T-cell (primary cell): ENCODE measurements around the gene GDPGP1. TPM values are rescaled to one million over a fixed set of nuclear protein-coding genes. Genes with fewer than 3 reads are reported as not detected.

Experiments
- ATAC-seq, 4 experiments: fragments of 200-7000 bp in 3 of 4; fragments of 150-1000 bp in 1 of 4; cut with Tn5 transposase; replicated peaks in 1 of 4; 1 replicate in 3 of 4; 2 replicates in 1 of 4; pipeline ENCODE4 v1.10.0; 2021; ENCODE audit warnings: moderate library complexity in 3 of 4, mild to moderate bottlenecking in 2 of 4, moderate number of reproducible peaks in 1 of 4
- CTCF ChIA-PET, 2 donors: fragments of 300-600 bp; sonication (Branson Sonifier 250); formaldehyde crosslinking; loops; one replicate each; lab custom pipeline; 2022; ENCODE audit warnings: antibody characterized with exemption in 2 of 2; lab: Charles Lee
- POLR2A ChIA-PET, 2 donors: fragments of 300-600 bp; sonication (Branson Sonifier 250); formaldehyde crosslinking; loops; one replicate each; lab custom pipeline; 2022; ENCODE audit warnings: antibody characterized with exemption in 2 of 2; lab: Charles Lee
- DNase-seq, 35 experiments: peaks; one replicate each; pipeline versions ENCODE4 v3.0.0 to v3.0.0-alpha.2; 2013 to 2023
- H3K27ac ChIP-seq: one replicate; pipeline ENCODE4 v1.5.1; 2013; ENCODE audit warnings: low read length
- H3K27me3 ChIP-seq, 2 experiments: replicated peaks in 1 of 2; 1 replicate in 1 of 2; 2 replicates in 1 of 2; pipeline versions ENCODE4 v1.6.1 to v1.7.0; 2013; ENCODE audit warnings: low read length in 1 of 2, mixed read lengths in 1 of 2; ENCODE audit not compliant: control insufficient read depth in 2 of 2, insufficient read depth in 2 of 2; ENCODE audit errors: extremely low read depth in 1 of 2
- H3K36me3 ChIP-seq, 2 donors: 1 replicate in 1 of 2; 2 replicates in 1 of 2; pipeline versions ENCODE4 v1.6.1 to v1.7.0; 2013; ENCODE audit warnings: low read length in 1 of 2; ENCODE audit not compliant: control insufficient read depth in 2 of 2, insufficient read depth in 1 of 2; ENCODE audit errors: extremely low read depth in 1 of 2
- H3K4me1 ChIP-seq, 2 experiments: 1 replicate in 1 of 2; 2 replicates in 1 of 2; pipeline versions ENCODE4 v1.6.1 to v1.7.0; 2013; ENCODE audit warnings: low read length in 2 of 2, mixed read lengths in 1 of 2; ENCODE audit not compliant: insufficient read depth in 2 of 2, control insufficient read depth in 1 of 2; ENCODE audit errors: extremely low read depth in 1 of 2
- H3K4me3 ChIP-seq, 2 donors: 1 replicate in 1 of 2; 2 replicates in 1 of 2; pipeline versions ENCODE4 v1.5.1 to v1.7.0; 2013; ENCODE audit warnings: mild to moderate bottlenecking in 2 of 2, low read length in 1 of 2, moderate library complexity in 1 of 2; ENCODE audit not compliant: control insufficient read depth in 1 of 2; ENCODE audit errors: extremely low read depth in 1 of 2
- H3K9me3 ChIP-seq: 2 replicates; pipeline ENCODE4 v1.7.0; 2013
- H3K27ac Mint-ChIP-seq, 2 donors: one replicate each; pipeline ENCODE4 v1.8.0; 2020 to 2021; ENCODE audit warnings: mild to moderate bottlenecking in 2 of 2, mixed read lengths in 2 of 2
- H3K27me3 Mint-ChIP-seq, 2 donors: one replicate each; pipeline ENCODE4 v1.8.0; 2021 to 2022; ENCODE audit warnings: mixed read lengths in 2 of 2
- H3K36me3 Mint-ChIP-seq: one replicate; pipeline ENCODE4 v1.8.0; 2021; ENCODE audit warnings: mixed read lengths
- H3K4me1 Mint-ChIP-seq, 3 donors: one replicate each; pipeline ENCODE4 v1.8.0; 2020 to 2022; ENCODE audit warnings: mixed read lengths in 3 of 3, mild to moderate bottlenecking in 1 of 3
- H3K4me3 Mint-ChIP-seq, 3 donors: one replicate each; pipeline ENCODE4 v1.8.0; 2020 to 2022; ENCODE audit warnings: mild to moderate bottlenecking in 3 of 3, mixed read lengths in 3 of 3, moderate library complexity in 3 of 3
- H3K9me3 Mint-ChIP-seq, 3 donors: one replicate each; pipeline ENCODE4 v1.8.0; 2020 to 2022; ENCODE audit warnings: mixed read lengths in 3 of 3
- WGBS: methylation state at CpG from one replicate; pipeline ENCODE4 v1.1.5; 2013; ENCODE audit warnings: missing lambda C conversion rate; ENCODE audit not compliant: insufficient coverage; 5-methylcytosine and 5-hydroxymethylcytosine counted together
- total RNA-seq, 35 experiments: library from RNA in 6 of 35; stranded (reverse) in 6 of 35; fragments of 120-200 nt in 1 of 35; gene quantifications; one replicate each; pipeline versions ENCODE4 v1.2.1 to v1.2.4 and lab custom pipeline; 2013 to 2026

The GDPGP1 gene
- total RNA-seq, 5 donors from 2014 or later (not counting 1 experiment from before 2014, with no cell fraction given), result 7.9 to 14.5 (median 12.1) TPM

DNA sequence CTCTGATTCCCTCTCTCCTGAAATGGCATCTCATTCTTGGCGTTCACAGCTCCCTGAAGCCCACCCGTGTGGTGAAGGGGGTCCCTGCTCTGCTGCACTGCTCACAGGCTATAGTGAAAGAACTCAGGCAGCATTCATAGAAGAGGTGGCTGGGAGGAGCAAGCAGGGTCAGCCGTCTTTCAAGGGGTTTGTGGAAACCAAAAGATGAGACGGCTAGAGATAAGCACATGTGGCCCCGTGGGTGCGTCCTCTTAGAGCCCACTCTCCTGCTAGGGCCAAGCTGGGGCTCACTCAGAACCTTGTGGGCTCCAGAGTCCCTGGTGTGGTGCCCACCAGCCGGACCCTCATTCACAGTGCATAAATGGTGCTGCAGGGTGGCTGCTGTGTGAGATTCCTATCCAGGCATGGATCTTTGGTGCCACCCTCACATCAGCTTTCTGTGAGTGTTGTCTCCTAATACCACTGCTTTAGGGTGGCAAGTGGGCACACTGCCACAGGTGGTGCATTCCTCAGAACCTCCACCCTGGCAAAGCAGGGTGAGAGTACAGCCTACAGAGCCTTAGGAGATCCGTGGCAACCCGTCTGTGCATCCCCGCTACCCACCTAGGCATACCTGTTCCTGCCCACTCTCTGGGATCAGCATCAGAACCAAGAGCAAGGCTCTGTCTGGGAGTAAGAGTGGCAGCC is 44.1 kb upstream of the GDPGP1 start:
- ATAC-seq, result no peak
- Mint-ChIP-seq H3K36me3 (no peaks in the 10 kb centered on the region), H3K27me3 (no peaks in the 10 kb centered on the region), H3K27ac (peak overlapping the region in 1 of 2 donors; percentile 0), H3K4me1 (peaks cover 29 to 45% (median 32%) of the 10 kb centered on the region in 3 donors), H3K4me3 (no peak overlapping the region), H3K9me3 (no peaks in the 10 kb centered on the region)
- whole genome bisulfite sequencing, result 80% methylated on average over 7 of the region's 10 CpGs
- no peaks in the 10 kb centered on the region for H3K9me3 ChIP-seq
- no peaks in the 10 kb centered on the region for H3K36me3 ChIP-seq
- DNase-seq, result no peak
- no peaks in the 10 kb centered on the region for H3K27me3 ChIP-seq
- POLR2A ChIA-PET, result interaction anchor here in 1 of 2 donors (0.5 to 0.6 kb wide), 2 partner anchors 44 to 233 kb away, joined by 3 read pairs; partner anchors contain the start of gene CIB1
- no peak overlapping the region for H3K4me3 ChIP-seq
- H3K4me1 ChIP-seq, result peaks cover 27 to 42% of the 10 kb centered on the region in 2 experiments
- CTCF ChIA-PET, result interaction anchor here in 1 of 2 donors (0.6 kb wide), 1 partner anchor 46 kb away, joined by 4 read pairs; no protein-coding TSS in a partner anchor
- H3K27ac ChIP-seq, result no peak overlapping the region

DNA sequence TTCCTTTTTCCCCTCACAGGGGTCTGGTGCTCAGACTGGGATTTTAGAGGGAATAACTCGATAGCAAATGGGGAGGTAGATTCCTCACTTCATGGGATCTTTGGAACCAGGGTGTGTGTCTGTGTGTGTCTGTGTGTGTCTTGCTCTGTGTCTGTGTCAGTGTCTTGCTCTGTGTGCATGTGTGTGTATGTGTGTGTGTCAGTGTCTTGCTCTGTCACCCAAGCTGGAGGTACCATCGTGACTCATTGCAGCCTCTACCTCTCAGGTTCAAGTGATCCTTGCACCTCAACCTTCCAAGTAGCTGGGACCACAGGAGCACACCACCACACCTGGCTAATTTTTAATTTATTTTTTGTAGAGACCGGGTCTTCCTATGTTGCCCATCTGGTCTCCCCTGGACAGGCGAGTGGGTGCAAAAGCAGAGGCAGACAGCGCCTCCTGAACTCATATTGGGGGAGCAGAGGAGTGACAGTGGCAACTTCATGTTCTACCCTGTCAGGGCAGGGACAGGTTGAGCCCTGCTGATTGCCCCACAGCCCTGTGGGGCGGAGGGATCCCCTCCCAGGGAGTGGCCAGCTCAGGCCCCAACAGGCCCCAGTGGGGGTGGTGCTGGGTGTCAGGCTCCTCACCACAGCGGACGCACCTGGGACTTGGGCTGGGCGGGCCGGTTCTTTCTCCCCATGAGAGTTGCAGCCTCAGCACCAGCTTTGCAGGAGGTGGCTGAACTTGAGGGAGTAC is 43.2 kb upstream of the GDPGP1 start:
- DNase-seq, result no peak
- ChIA-PET POLR2A (no interaction called here), CTCF (no interaction called here)
- Mint-ChIP-seq H3K27me3 (no peaks in the 10 kb centered on the region), H3K27ac (peak overlapping the region; percentile 0 to 2), H3K4me3 (peak overlapping the region in 1 of 3 donors; percentile 81), H3K36me3 (no peaks in the 10 kb centered on the region), H3K4me1 (peaks cover 23 to 41% (median 26%) of the 10 kb centered on the region in 3 donors), H3K9me3 (no peaks in the 10 kb centered on the region)
- Histone ChIP-seq H3K4me3 (no peak overlapping the region), H3K4me1 (peaks cover 23 to 35% of the 10 kb centered on the region in 2 experiments), H3K27ac (peak overlapping the region; percentile 32), H3K27me3 (no peaks in the 10 kb centered on the region), H3K36me3 (no peaks in the 10 kb centered on the region), H3K9me3 (no peaks in the 10 kb centered on the region)
- WGBS, result 87% methylated on average over 8 of the region's 10 CpGs
- ATAC-seq, result no peak

DNA sequence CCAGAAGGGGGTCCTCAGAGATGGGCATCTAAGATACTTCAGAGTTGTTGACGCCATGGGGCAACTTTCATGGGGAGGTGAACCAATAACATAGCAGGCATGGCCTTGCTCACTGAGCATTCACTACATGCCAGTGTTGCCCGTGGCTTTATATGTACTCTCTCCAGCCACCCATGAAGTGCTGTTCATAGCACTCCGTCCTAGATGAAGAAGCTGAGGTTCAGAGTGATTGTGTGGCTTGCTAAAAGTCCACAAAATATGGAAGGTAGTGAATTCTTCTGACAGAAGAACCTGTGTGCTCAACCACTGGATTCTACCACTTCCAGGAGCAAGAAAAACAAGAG is 42.7 kb upstream of the GDPGP1 start:
- CTCF ChIA-PET, result no interaction called here
- Mint-ChIP-seq H3K9me3 (no peaks in the 10 kb centered on the region), H3K27ac (peak overlapping the region; percentile 81 to 89), H3K4me3 (peak overlapping the region in 2 of 3 donors; percentile 43 to 81), H3K4me1 (peaks cover 23 to 41% (median 26%) of the 10 kb centered on the region in 3 donors), H3K27me3 (no peaks in the 10 kb centered on the region), H3K36me3 (no peaks in the 10 kb centered on the region)
- no peaks in the 10 kb centered on the region for H3K27me3 ChIP-seq
- no peak for DNase-seq
- H3K36me3 ChIP-seq, result no peaks in the 10 kb centered on the region
- H3K4me3 ChIP-seq, result no peak overlapping the region
- WGBS, result no CpG with 5 or more reads among the region's 3 CpGs
- H3K9me3 ChIP-seq, result no peaks in the 10 kb centered on the region
- peaks cover 23 to 31% of the 10 kb centered on the region in 2 experiments for H3K4me1 ChIP-seq
- POLR2A ChIA-PET, result interaction anchor here (0.6 to 1.5 kb wide), 3 partner anchors 34 to 97 kb away, joined by 6 to 11 read pairs (median 8); partner anchors contain the start of genes CIB1 (in 1 of the 2) and GDPGP1 (in 1 of the 2)
- no peak for ATAC-seq
- H3K27ac ChIP-seq, result peak overlapping the region; percentile 32

DNA sequence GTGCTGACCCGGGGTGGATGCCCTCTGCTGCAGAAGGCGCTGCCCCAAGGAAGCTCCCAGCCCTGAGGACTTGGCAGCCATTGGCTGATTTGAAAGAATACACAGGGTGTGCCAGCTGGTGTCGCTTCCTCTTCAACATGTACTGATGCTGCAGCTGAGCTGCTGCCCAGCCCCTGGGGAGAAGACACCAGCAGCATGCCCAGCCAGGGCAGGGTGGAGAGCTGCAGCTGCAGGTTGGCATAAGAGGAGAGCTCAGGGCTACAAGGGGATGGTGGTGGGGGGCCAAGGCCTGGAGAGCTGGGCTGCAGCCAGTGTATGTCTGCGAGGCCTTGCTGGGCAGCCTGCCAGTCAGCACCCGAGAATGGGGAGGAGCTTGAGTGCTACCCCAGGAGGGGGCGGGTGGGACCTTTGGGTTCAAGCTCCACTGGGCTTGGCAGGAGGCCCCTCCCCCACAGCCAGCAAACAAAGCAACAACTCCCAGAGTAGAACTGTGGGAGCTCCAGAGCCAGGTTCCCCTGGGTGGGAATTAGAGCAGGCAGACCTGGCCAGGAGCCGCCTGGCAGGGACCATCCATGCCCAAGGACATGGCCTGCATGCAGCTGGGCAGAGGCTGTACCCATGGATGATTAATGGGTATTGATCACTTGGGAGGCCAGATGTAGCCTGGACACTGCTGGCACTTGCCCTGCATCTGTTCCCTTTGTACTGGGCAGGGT is 42.1 kb upstream of the GDPGP1 start:
- H3K9me3 Mint-ChIP-seq, result no peaks in the 10 kb centered on the region
- DNase-seq (peak in 25 of 35 experiments; percentile 14 to 49 (median 29)), ATAC-seq (peak; percentile 79 to 91 (median 88))
- H3K27me3 ChIP-seq, result no peaks in the 10 kb centered on the region
- peaks cover 23 to 41% (median 26%) of the 10 kb centered on the region in 3 donors for H3K4me1 Mint-ChIP-seq
- ChIA-PET CTCF (interaction anchor here in 1 of 2 donors (0.6 kb wide), 2 partner anchors 35 to 40 kb away, joined by 3 to 6 read pairs; no protein-coding TSS in a partner anchor), POLR2A (interaction anchor here (0.6 to 1.5 kb wide), 4 partner anchors 9 to 96 kb away, joined by 3 to 11 read pairs (median 7); partner anchors contain the start of genes CIB1 (in 1 of the 2), GDPGP1 (in 1 of the 2) and SEMA4B (in 1 of the 2))
- H3K27ac Mint-ChIP-seq, result peak overlapping the region; percentile 81 to 89
- H3K4me3 Mint-ChIP-seq, result peak overlapping the region; percentile 43 to 81 (median 64)
- H3K9me3 ChIP-seq, result no peaks in the 10 kb centered on the region
- H3K27me3 Mint-ChIP-seq, result no peaks in the 10 kb centered on the region
- H3K27ac ChIP-seq, result peak overlapping the region; percentile 32
- H3K4me1 ChIP-seq, result peaks cover 23 to 31% of the 10 kb centered on the region in 2 experiments
- H3K36me3 Mint-ChIP-seq, result no peaks in the 10 kb centered on the region
- H3K36me3 ChIP-seq, result no peaks in the 10 kb centered on the region
- H3K4me3 ChIP-seq, result peak overlapping the region; percentile 16 to 29
- WGBS, result 32% methylated on average over 4 of the region's 7 CpGs

DNA sequence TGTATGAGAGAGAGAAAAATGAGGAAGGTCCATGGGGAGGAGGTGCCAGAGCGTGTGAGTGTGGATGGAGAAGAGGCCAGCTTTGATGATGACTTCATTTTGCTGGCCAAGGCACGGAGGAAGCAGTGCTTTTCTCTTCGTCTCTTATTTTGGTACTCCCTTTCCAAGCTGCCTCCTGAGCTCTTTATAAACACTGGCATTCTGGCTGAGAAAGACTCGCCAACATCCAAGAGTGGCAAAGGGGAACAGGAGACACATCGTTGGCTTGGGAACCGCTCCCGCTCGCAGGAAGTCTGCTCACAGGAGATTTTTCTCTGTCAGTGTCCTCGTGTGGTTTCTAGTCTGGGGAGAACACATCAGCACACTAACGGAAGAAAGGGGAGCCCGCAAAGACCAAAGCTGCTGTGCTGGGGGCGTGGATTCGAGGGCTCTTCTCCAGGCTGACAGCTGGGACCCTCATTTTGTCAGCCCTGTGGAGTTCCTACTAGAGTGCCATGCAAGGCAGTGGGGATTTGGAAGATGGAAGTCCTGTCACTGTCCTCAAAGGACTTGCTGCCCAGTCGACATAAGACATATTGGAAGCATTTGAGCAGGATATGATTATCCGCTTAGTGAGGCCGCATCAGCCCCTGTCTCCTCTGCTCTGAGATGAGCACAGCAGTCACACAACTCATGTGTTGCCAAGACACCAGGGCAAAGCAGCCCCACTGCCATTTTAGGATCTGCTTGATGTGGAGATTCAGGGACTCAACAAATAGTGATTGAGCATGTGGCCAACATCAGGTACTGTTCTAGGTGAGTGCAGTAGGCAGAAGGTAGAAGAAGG is 40.8 kb upstream of the GDPGP1 start:
- no peaks in the 10 kb centered on the region for H3K36me3 ChIP-seq
- Mint-ChIP-seq H3K9me3 (no peaks in the 10 kb centered on the region), H3K36me3 (no peaks in the 10 kb centered on the region), H3K4me1 (peaks cover 21 to 38% (median 26%) of the 10 kb centered on the region in 3 donors), H3K27me3 (no peaks in the 10 kb centered on the region), H3K27ac (peak overlapping the region; percentile 62 to 81), H3K4me3 (peak overlapping the region in 2 of 3 donors; percentile 22 to 81)
- H3K4me3 ChIP-seq, result peak overlapping the region in 1 of 2 donors; percentile 10
- WGBS, result 54% methylated on average over 13 of the region's 16 CpGs
- DNase-seq (peak in 1 of 35 experiments; percentile 27), ATAC-seq (peak in 3 of 4 experiments; percentile 36 to 63 (median 43))
- no peaks in the 10 kb centered on the region for H3K9me3 ChIP-seq
- no peak overlapping the region for H3K27ac ChIP-seq
- ChIA-PET POLR2A (interaction anchor here (0.6 to 1.1 kb wide), 2 partner anchors 8 to 12 kb away, joined by 3 to 4 read pairs; partner anchors contain the start of gene SEMA4B (in 1 of the 2)), CTCF (no interaction called here)
- H3K4me1 ChIP-seq, result peaks cover 23 to 31% of the 10 kb centered on the region in 2 experiments
- no peaks in the 10 kb centered on the region for H3K27me3 ChIP-seq
